GM18861 (cell line): ENCODE measurements around the gene SLC35G6.
"Not testable (repeated sequence)": the region's sequence is repeated elsewhere in the genome, so short reads cannot be mapped to it uniquely, and the experiment has no call there.

Experiments used
- ATAC-seq: cut with Tn5 transposase; IDR thresholded peaks from one replicate; pipeline ENCODE4 v1.9.1; 2021; ENCODE audit not compliant: unreplicated experiment

Gene SLC35G6

DNA sequence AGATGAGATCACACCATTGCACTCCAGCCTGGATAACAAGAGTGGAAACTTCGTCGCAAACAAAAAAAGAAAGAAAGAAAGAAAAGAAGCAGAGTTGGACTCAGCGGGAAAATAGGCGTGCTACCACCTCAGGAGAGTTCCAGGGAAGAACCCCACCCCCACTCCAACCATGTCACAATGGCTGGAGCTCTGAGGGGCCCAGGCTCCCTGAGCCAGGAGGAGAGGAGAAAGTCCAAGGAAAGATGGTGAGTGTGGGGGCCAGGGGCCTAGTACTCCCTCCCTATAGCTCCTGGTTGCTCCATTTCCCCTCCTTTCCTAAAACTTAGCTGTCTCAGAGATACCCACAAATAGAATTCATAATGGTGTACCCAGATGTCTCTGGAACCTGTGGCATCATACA lies at the start of gene SLC35G6:
TSS of gene SLC35G6 (plus strand) at position 172 of the 400 bp plus-strand sequence. CDS start at position 243, 71 bp downstream.
- not testable (repeated sequence) for ATAC-seq

GRCh38 chr17:7432296-7432695 lies 49.0 kb upstream of the SLC35G6 start:
- no peak for ATAC-seq

GRCh38 chr17:7435676-7436555 lies 45.3 kb upstream of the SLC35G6 start:
- peak; percentile 24 for ATAC-seq

- ATAC-seq = peak; percentile 37
These were observed 44.5 kb upstream of the SLC35G6 start for GRCh38 chr17:7436556-7437368.

DNA sequence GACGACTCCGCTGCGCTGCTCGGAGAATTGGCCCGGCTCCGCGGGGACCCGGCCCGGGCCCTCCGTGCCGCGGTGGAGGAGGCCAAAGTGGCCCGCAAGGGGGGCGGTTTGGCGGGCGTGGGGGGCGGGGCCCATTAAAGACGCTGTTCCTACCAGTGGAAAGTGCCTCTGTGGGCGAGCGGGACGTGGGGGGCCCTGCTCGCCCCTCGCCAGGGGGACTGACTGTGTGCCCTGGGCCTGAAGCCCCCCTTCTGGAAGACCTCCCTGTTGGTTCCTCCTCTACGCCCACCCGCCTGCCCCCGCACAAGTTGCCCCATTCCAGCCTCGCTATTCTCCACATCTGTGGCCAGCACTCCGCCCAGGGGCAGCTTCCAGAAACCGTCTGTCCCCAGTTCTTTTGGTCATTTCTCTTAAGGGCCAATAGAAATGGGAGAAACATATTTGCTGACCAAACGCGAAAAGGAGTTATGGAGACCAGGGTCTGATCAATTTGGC lies 43.8 kb upstream of the SLC35G6 start:
- ATAC-seq = no peak

DNA sequence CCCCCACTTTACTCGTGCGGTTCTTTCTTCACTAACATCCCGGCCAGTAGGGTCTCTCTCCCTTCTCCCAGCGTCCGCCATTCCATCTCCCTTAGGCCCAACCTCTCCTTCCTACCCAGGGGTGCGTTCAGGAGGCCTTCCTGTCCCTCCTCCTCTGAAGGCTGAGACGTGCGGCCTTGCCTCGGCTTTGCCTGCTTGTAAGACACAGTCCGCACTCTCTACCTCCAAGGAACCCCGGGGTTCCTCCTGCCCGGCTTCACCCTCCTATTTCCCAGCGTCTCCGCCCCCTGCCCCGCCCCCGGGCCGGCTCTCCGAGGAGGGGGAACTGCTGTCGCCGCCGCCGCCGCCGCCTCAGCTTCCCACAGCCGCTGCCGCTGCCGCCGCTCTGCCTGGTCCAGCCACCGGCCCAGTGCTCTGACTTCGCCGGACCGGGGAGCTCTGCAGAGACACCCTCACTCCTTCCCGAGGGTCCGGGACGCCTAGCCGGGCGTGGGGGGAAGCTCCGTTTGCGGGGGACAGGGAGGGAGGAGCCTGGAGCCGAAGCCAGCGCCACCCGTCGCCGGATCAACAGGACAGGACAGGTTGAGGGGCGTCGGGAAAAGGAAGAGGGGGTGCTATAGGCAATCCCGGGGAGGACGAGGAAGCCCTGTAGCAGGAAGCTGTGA lies 43.2 kb upstream of the SLC35G6 start:
- ATAC-seq = no peak

GRCh38 chr17:7438656-7439460 lies 42.4 kb upstream of the SLC35G6 start:
- ATAC-seq = no peak

GRCh38 chr17:7439462-7440112 lies 41.7 kb upstream of the SLC35G6 start, which contains the start of gene FGF11:
FGF11 (plus strand) TSS chr17:7439512; CDS start chr17:7439621, 109 bp downstream.
- no peak for ATAC-seq

DNA sequence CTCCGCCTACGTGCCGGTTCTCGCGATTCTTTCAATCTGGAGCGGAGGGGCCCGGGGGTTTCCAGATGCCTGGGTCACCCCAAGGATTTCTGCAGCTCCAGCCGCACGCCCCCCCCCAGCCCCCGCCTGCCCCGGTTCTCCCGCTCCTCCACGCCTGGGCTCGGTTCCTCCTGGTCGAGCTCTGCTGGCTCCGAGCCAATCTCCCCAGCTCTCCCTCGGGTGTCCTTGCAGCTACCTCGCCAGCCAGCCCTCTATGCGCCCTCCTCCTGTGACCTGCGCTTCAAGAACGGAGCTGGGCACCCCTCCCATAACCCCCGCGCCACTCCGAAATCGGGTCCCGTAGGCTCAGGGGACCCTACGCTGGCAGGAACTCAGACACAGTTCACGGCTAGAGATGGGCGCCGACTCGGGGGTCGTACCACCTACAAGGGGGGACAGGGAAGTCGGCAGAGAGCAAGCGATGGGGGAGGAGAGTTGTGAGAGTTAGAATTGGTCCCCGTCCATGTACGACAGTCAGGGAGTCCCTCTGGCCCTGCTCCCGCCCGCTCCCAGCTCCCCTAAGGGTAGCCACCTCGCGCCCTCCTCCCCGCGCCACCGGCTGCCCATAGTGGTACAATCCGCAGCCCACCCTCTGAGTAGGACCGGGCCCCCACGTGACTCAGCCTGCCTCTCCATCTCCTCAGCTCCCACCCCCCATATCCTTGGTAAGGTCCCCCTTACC lies 41.0 kb upstream of the SLC35G6 start:
- ATAC-seq = no peak

- no peak for ATAC-seq
These were observed 40.4 kb upstream of the SLC35G6 start for GRCh38 chr17:7440834-7441195.

DNA sequence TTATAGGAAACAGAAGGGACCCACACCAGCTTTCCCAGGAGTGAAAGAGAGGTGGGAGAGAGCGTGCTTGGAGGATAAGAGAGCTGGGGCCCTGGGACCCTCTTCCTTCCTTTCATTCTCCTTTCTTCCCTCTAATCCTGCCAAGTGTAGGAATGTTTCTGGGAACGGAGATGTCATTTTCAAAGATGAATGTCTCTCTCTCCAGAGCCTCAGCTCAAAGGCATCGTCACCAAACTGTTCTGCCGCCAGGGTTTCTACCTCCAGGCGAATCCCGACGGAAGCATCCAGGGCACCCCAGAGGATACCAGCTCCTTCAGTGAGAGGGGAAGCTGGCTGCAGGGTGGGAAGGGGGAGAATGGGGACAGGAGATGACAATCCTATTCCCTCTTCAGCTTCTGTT lies 40.0 kb upstream of the SLC35G6 start:
- ATAC-seq = no peak

DNA sequence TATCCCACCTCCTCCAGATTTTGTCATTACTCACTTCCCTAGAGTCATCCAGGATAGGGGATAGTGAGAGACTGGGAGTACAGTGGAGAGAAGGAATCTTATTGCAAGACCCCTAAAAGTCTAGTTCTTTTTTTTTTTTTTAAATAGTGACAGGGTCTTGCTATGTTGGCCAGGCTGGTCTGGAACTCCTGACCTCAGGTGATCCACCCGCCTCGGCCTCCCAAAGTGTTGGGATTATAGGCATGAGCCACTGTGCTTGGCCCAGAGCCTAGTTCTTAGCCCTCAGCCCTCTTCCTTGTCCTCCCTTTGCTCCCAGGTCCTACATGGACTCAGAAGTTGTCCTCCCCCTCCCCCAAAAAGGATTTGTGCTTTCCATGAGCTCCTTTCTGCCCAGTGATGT lies 39.1 kb upstream of the SLC35G6 start:
- ATAC-seq = no peak

DNA sequence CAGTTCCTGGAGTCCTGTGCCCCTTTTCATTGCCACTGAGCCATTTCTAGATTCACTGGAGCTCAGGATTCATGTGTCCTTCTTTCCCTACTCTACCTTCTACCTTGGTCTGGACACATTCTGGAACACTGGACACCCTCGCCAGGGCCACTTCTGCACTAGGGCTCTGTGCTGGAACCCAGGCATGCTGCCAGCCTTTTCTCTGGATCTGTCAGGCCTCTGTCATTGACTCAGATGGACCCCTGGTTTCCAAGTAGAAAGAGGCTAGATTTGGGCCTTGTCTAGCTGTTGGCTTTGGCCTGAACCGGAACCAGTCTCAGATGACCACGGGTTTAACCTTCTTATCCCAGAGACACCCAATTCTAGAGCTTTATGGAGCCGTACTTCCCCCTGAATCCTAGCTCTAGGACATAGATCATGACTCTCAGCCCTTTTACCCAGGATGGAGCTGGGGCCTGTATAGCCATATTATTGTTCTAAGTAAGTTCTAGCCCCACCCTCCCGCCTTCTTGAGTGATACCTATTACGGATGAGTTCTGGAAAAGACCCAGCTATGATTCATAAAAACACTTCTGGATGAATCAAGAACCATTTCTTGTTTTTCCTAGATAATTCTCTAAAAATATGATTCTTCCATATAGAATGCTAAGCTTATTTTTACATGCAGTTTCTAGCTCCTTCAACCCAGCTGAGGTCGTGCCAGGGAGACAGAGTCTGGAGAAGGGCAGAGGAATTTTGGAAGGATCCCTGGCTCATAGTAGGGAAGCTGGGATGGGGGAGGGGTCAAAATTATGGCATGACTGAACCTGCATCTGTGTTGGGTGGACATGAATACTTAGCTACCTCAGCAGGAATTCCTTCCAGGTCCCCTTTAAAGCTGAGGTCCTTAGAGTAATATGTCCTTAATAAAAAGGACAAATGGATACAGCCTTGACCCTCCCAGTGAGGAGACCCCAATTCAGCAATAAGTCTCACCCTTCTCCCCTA lies 37.5 kb upstream of the SLC35G6 start:
- no peak for ATAC-seq

GRCh38 chr17:7444682-7445618 lies 36.3 kb upstream of the SLC35G6 start, which contains the start of gene CHRNB1:
CHRNB1 (plus strand) TSS chr17:7445061; CDS start chr17:7445128, 67 bp downstream.
- peak; percentile 48 for ATAC-seq

- peak; percentile 20 for ATAC-seq
These were observed 35.7 kb upstream of the SLC35G6 start for GRCh38 chr17:7445619-7445968.

GRCh38 chr17:7448461-7448860 lies 32.8 kb upstream of the SLC35G6 start:
- no peak for ATAC-seq
